ENCODE measurements around the gene OR11H12.
"Not testable (repeated sequence)": the region's sequence is repeated elsewhere in the genome, so short reads cannot be mapped to it uniquely, and the experiment has no call there.

GRCh38 chr14:18600817-18601216 is at the start of gene OR11H12:
- not testable (repeated sequence) for TF ChIP-seq RELA (CRISPR knock-in tag; IDR thresholded peaks at IDR 0.05; ENCODE audit: borderline replicate concordance); CTCF (IDR thresholded peaks at IDR 0.05); JUN (CRISPR knock-in tag; IDR thresholded peaks at IDR 0.05); PREB (CRISPR knock-in tag; IDR thresholded peaks at IDR 0.05; ENCODE audit: borderline replicate concordance)

All from WTC11 (cell line).